ENCODE data around the gene CNTROB. TPM values are rescaled to one million over a fixed set of nuclear protein-coding genes. Genes with fewer than 3 reads are reported as not detected.
"Not testable (repeated sequence)": the region's sequence is repeated elsewhere in the genome, so short reads cannot be mapped to it uniquely, and the experiment has no call there.

The CNTROB gene
- total and polyA plus RNA-seq, 2 of the 4 experiments (the other 2 are of a cell fraction), result 12.7 to 26.4 TPM

DNA sequence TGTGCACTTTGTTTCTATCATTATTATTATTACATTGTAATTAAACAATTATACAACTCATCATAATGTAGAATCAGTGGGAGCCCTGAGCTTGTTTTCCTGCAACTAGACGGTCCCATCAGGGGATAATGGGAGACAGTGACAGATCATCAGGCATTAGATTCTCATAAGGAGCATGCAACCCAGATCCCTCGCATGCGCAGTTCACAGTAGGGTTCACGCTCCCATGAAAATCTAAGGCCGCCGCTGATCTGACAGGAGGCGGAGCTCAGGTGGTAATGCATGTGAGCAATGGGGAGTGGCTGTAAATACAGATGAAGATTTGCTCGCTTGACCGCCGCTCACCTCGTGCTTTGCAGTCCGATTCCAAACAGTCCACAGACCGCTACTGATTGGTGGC lies 21.3 kb downstream of the CNTROB start:
- POLR2A ChIA-PET (ENCODE audit: unreplicated experiment); H3K9ac ChIP-seq (ENCODE audit: low read depth, low read length); H4K5ac ChIP-seq (ENCODE audit: low read depth, low read length); H3K27me3 ChIP-seq (ENCODE audit: control insufficient read depth, insufficient read depth, low read length); H3K27ac ChIP-seq (ENCODE audit: insufficient read depth, low read length); H3K14ac ChIP-seq (replicated peaks; ENCODE audit: low read depth, low read length); H2BK5ac ChIP-seq (ENCODE audit: low read depth, low read length, poor library complexity, severe bottlenecking); H4K20me1 ChIP-seq (ENCODE audit: insufficient read depth, low read length); intact Hi-C loops (cut with micrococcal nuclease); H3K4me1 ChIP-seq (ENCODE audit: control insufficient read depth, insufficient read depth, low read length); H4K8ac ChIP-seq (ENCODE audit: low read depth in 2 of 2, low read length in 2 of 2); H3K9me3 ChIP-seq (ENCODE audit: control insufficient read depth, insufficient read depth, low read length); H3K4me2 ChIP-seq (ENCODE audit: low read depth, low read length); H3K56ac ChIP-seq (ENCODE audit: extremely low read depth, insufficient read depth, low read length); H4K91ac ChIP-seq (ENCODE audit: insufficient read depth, low read depth, low read length); H2AFZ ChIP-seq (replicated peaks; ENCODE audit: low read length, poor library complexity); H3K18ac ChIP-seq (ENCODE audit: low read depth, low read length); CTCF ChIA-PET; H3K4me3 ChIP-seq (ENCODE audit: insufficient read depth, low read depth, low read length); H3K9me1 ChIP-seq (ENCODE audit: insufficient read depth, low read length); BruUV-seq (replicated peaks); H2AK9ac ChIP-seq (replicated peaks; ENCODE audit: low read depth, low read length, poor library complexity); H3K23ac ChIP-seq (ENCODE audit: low read depth, low read length); dilution Hi-C loops (cut with HindIII; ENCODE audit: low sequenced_read_pairs, unreplicated experiment); H3K79me1 ChIP-seq (ENCODE audit: low read depth in 1 of 2, low read length in 2 of 2); H2BK120ac ChIP-seq (ENCODE audit: low read depth, low read length); H3K4ac ChIP-seq (ENCODE audit: low read depth, low read length); H3K36me3 ChIP-seq (ENCODE audit: control insufficient read depth, insufficient read depth, low read length); DNase-seq; H2AK5ac ChIP-seq (ENCODE audit: low read depth, low read length); in situ Hi-C loops (cut with MboI; ENCODE audit: low sequenced_read_pairs); H2BK15ac ChIP-seq (ENCODE audit: low read depth, low read length); ATAC-seq (ENCODE audit: low read depth); H2BK20ac ChIP-seq (ENCODE audit: low read depth, low read length): not testable (repeated sequence)
- WGBS, 2 experiments (ENCODE audit: extremely low coverage in 2 of 2, insufficient read length in 1 of 2), result 94% methylated on average over 6 of the region's 13 CpGs; no CpG with 5 or more reads in 1 of the 2 experiments
